Activated naive CD8-positive, alpha-beta T cell treated with anti-CD3 and anti-CD28 coated beads, Interleukin-2, amount 10 ng/mL, durations not matched to agents 7 days and 5 days (primary cell): ENCODE results near the gene EPS8. TPM values are rescaled to one million over a fixed set of nuclear protein-coding genes. Genes with fewer than 3 reads are reported as not detected.

ENCODE experiments used
- ATAC-seq: fragments of 150-1000 bp; cut with Tn5 transposase; one replicate; pipeline ENCODE4 v1.10.0; 2021; ENCODE audit warnings: low read depth, moderate library complexity
- POLR2A ChIA-PET: fragments of 350-600 bp; sonication (Branson Sonifier 250); formaldehyde crosslinking; loops from one replicate; lab custom pipeline; 2021; ENCODE audit warnings: antibody characterized with exemption; lab: Charles Lee
- DNase-seq: peaks from one replicate; pipeline ENCODE4 v3.0.0; 2021
- H3K27ac Mint-ChIP-seq: one replicate; pipeline ENCODE4 v1.8.0; 2022; ENCODE audit warnings: mild to moderate bottlenecking, mixed read lengths
- H3K27me3 Mint-ChIP-seq: one replicate; pipeline ENCODE4 v1.8.0; 2022; ENCODE audit warnings: mild to moderate bottlenecking, moderate library complexity, mixed read lengths
- H3K36me3 Mint-ChIP-seq: one replicate; pipeline ENCODE4 v1.8.0; 2021; ENCODE audit warnings: mild to moderate bottlenecking, mixed read lengths
- H3K4me1 Mint-ChIP-seq: one replicate; pipeline ENCODE4 v1.8.0; 2021; ENCODE audit warnings: mixed read lengths
- H3K4me3 Mint-ChIP-seq: one replicate; pipeline ENCODE4 v1.8.0; 2022; ENCODE audit warnings: mild to moderate bottlenecking, moderate library complexity, mixed read lengths
- H3K9me3 Mint-ChIP-seq: one replicate; pipeline ENCODE4 v1.8.0; 2021; ENCODE audit warnings: mixed read lengths
- total RNA-seq, 2 experiments: library from RNA; stranded (reverse); gene quantifications; one replicate each; pipeline ENCODE4 v1.2.3, GENCODE V29; 2021

EPS8 gene
- 1 to 10 TPM; 1.6 to 3.4 TPM for total RNA-seq

GRCh38 chr12:15789220-15790171 lies at the start of gene EPS8:
Gene EPS8, minus strand, starts transcription at chr12:15789388. Its CDS starts 106,437 bp downstream, at chr12:15682951.
- POLR2A ChIA-PET, result interaction anchor here (0.7 to 1.5 kb wide), 4 partner anchors 121 to 227 kb away, joined by 3 to 5 read pairs (median 3); partner anchors contain the start of gene DERA

GRCh38 chr12:15837141-15837790 lies 48.1 kb upstream of the EPS8 start:
- Mint-ChIP-seq H3K36me3 (no peaks in the 10 kb centered on the region), H3K27me3 (peaks cover 8% of the 10 kb centered on the region), H3K9me3 (no peaks in the 10 kb centered on the region), H3K4me3 (no peak overlapping the region), H3K4me1 (no peaks in the 10 kb centered on the region), H3K27ac (no peak overlapping the region)
- ATAC-seq, result no peak
- POLR2A ChIA-PET, result no interaction called here
- no peak for DNase-seq

More at GRCh38 chr12:15789220-15790171, at the start of gene EPS8:
- peak within 1 kb of the TSS; percentile 93 for H3K4me3 Mint-ChIP-seq
- H3K27me3 Mint-ChIP-seq, result peaks cover 52% of the 10 kb centered on the region
- H3K9me3 Mint-ChIP-seq, result no peaks in the 10 kb centered on the region
- H3K4me1 Mint-ChIP-seq, result peaks cover 12% of the 10 kb centered on the region
- DNase-seq (peak; percentile 95), ATAC-seq (peak; percentile 97)
- no peaks in the 10 kb centered on the region for H3K36me3 Mint-ChIP-seq
- peak within 1 kb of the TSS; percentile 80 for H3K27ac Mint-ChIP-seq

- H3K4me3 Mint-ChIP-seq, result no peak overlapping the region
- no peak for ATAC-seq
- H3K27me3 Mint-ChIP-seq, result peaks cover 10% of the 10 kb centered on the region
- POLR2A ChIA-PET, result no interaction called here
- no peak for DNase-seq
- no peaks in the 10 kb centered on the region for H3K4me1 Mint-ChIP-seq
- H3K9me3 Mint-ChIP-seq, result no peaks in the 10 kb centered on the region
- H3K36me3 Mint-ChIP-seq, result no peaks in the 10 kb centered on the region
- no peak overlapping the region for H3K27ac Mint-ChIP-seq
Measured at GRCh38 chr12:15834575-15834974, 45.4 kb upstream of the EPS8 start.

- Mint-ChIP-seq H3K27ac (no peak overlapping the region), H3K27me3 (peaks cover 9% of the 10 kb centered on the region), H3K36me3 (no peaks in the 10 kb centered on the region), H3K4me1 (no peaks in the 10 kb centered on the region), H3K4me3 (no peak overlapping the region), H3K9me3 (no peaks in the 10 kb centered on the region)
- ATAC-seq, result no peak
- DNase-seq, result no peak
- POLR2A ChIA-PET, result no interaction called here
Measured at GRCh38 chr12:15831315-15831978, 42.3 kb upstream of the EPS8 start.

GRCh38 chr12:15830538-15830937 lies 41.4 kb upstream of the EPS8 start:
- H3K36me3 Mint-ChIP-seq, result no peaks in the 10 kb centered on the region
- H3K27me3 Mint-ChIP-seq, result peaks cover 15% of the 10 kb centered on the region
- no peak overlapping the region for H3K4me3 Mint-ChIP-seq
- no peaks in the 10 kb centered on the region for H3K9me3 Mint-ChIP-seq
- no peaks in the 10 kb centered on the region for H3K4me1 Mint-ChIP-seq
- POLR2A ChIA-PET, result no interaction called here
- ATAC-seq (no peak), DNase-seq (no peak)
- no peak overlapping the region for H3K27ac Mint-ChIP-seq

- Mint-ChIP-seq H3K36me3 (no peaks in the 10 kb centered on the region), H3K4me1 (no peaks in the 10 kb centered on the region), H3K27me3 (peaks cover 15% of the 10 kb centered on the region), H3K9me3 (no peaks in the 10 kb centered on the region), H3K27ac (no peak overlapping the region), H3K4me3 (no peak overlapping the region)
- no peak for DNase-seq
- no peak for ATAC-seq
- POLR2A ChIA-PET, result no interaction called here
Measured at GRCh38 chr12:15829949-15830348, 40.8 kb upstream of the EPS8 start.

GRCh38 chr12:15829255-15829654 lies 40.1 kb upstream of the EPS8 start:
- no peaks in the 10 kb centered on the region for H3K36me3 Mint-ChIP-seq
- ATAC-seq (no peak), DNase-seq (no peak)
- no peaks in the 10 kb centered on the region for H3K9me3 Mint-ChIP-seq
- no peak overlapping the region for H3K27ac Mint-ChIP-seq
- no peak overlapping the region for H3K4me3 Mint-ChIP-seq
- H3K4me1 Mint-ChIP-seq, result no peaks in the 10 kb centered on the region
- POLR2A ChIA-PET, result no interaction called here
- peaks cover 15% of the 10 kb centered on the region for H3K27me3 Mint-ChIP-seq

GRCh38 chr12:15827136-15827535 lies 37.9 kb upstream of the EPS8 start:
- no peak overlapping the region for H3K4me3 Mint-ChIP-seq
- H3K27ac Mint-ChIP-seq, result no peak overlapping the region
- DNase-seq (no peak), ATAC-seq (no peak)
- no peaks in the 10 kb centered on the region for H3K9me3 Mint-ChIP-seq
- POLR2A ChIA-PET, result no interaction called here
- H3K27me3 Mint-ChIP-seq, result peaks cover 17% of the 10 kb centered on the region
- no peaks in the 10 kb centered on the region for H3K4me1 Mint-ChIP-seq
- H3K36me3 Mint-ChIP-seq, result no peaks in the 10 kb centered on the region

GRCh38 chr12:15824516-15824915 lies 35.3 kb upstream of the EPS8 start:
- Mint-ChIP-seq H3K4me1 (no peaks in the 10 kb centered on the region), H3K27me3 (peaks cover 13% of the 10 kb centered on the region)

GRCh38 chr12:15823360-15824128 lies 34.4 kb upstream of the EPS8 start:
- ATAC-seq (no peak), DNase-seq (no peak)
- POLR2A ChIA-PET, result no interaction called here
- no peaks in the 10 kb centered on the region for H3K4me1 Mint-ChIP-seq
- H3K27ac Mint-ChIP-seq, result no peak overlapping the region
- peaks cover 13% of the 10 kb centered on the region for H3K27me3 Mint-ChIP-seq
- H3K9me3 Mint-ChIP-seq, result no peaks in the 10 kb centered on the region
- no peaks in the 10 kb centered on the region for H3K36me3 Mint-ChIP-seq
- H3K4me3 Mint-ChIP-seq, result no peak overlapping the region

More at GRCh38 chr12:15824516-15824915, 35.3 kb upstream of the EPS8 start:
- POLR2A ChIA-PET, result no interaction called here
- H3K36me3 Mint-ChIP-seq, result no peaks in the 10 kb centered on the region
- H3K4me3 Mint-ChIP-seq, result no peak overlapping the region
- ATAC-seq, result no peak
- H3K27ac Mint-ChIP-seq, result no peak overlapping the region
- H3K9me3 Mint-ChIP-seq, result no peaks in the 10 kb centered on the region
- DNase-seq, result no peak

GRCh38 chr12:15819644-15820437 lies 30.7 kb upstream of the EPS8 start:
- H3K27ac Mint-ChIP-seq, result no peak overlapping the region
- H3K27me3 Mint-ChIP-seq, result peaks cover 1% of the 10 kb centered on the region
- DNase-seq (no peak), ATAC-seq (no peak)
- no peaks in the 10 kb centered on the region for H3K36me3 Mint-ChIP-seq
- H3K4me3 Mint-ChIP-seq, result no peak overlapping the region
- no peaks in the 10 kb centered on the region for H3K4me1 Mint-ChIP-seq
- POLR2A ChIA-PET, result no interaction called here
- no peaks in the 10 kb centered on the region for H3K9me3 Mint-ChIP-seq

GRCh38 chr12:15818418-15818817 lies 29.2 kb upstream of the EPS8 start:
- no peak overlapping the region for H3K27ac Mint-ChIP-seq
- ATAC-seq, result no peak
- POLR2A ChIA-PET, result no interaction called here

More at GRCh38 chr12:15818418-15818817, 29.2 kb upstream of the EPS8 start:
- Mint-ChIP-seq H3K4me1 (no peaks in the 10 kb centered on the region), H3K27me3 (peaks cover 3% of the 10 kb centered on the region), H3K9me3 (no peaks in the 10 kb centered on the region), H3K36me3 (no peaks in the 10 kb centered on the region), H3K4me3 (no peak overlapping the region)
- no peak for DNase-seq
